WERI-Rb-1 (cell line): Measurements from ENCODE around the gene TTC23.

ENCODE experiments used
- DNase-seq: peaks from one replicate; pipeline ENCODE4 v3.0.0-alpha.2; 2020
- H3K27ac ChIP-seq: fragments of 250-450 bp; sonication (Bioruptor Pico); 2 replicates; pipeline ENCODE4 v1.5.1; 2020; ENCODE audit warnings: mild to moderate bottlenecking, moderate library complexity
- H3K27me3 ChIP-seq: fragments of 250-450 bp; sonication (Bioruptor Pico); 2 replicates; pipeline ENCODE4 v1.5.1; 2021; ENCODE audit warnings: mild to moderate bottlenecking, low read depth, moderate library complexity; ENCODE audit not compliant: insufficient read depth, severe bottlenecking
- H3K36me3 ChIP-seq: fragments of 250-450 bp; sonication (Bioruptor Pico); 2 replicates; pipeline ENCODE4 v1.5.1; 2020; ENCODE audit warnings: mild to moderate bottlenecking, moderate library complexity
- H3K4me3 ChIP-seq: 2 replicates; pipeline ENCODE4 v1.5.1; 2011; ENCODE audit warnings: low read depth, mild to moderate bottlenecking, control low read depth, low read length
- H3K9me3 ChIP-seq: fragments of 250-450 bp; sonication (Bioruptor Pico); 2 replicates; pipeline ENCODE4 v1.5.1; 2021; ENCODE audit warnings: mild to moderate bottlenecking, moderate library complexity; ENCODE audit not compliant: severe bottlenecking
- CTCF ChIP-seq: IDR thresholded peaks from 2 replicates; pipeline ENCODE4 v1.5.1; 2011; ENCODE audit warnings: low read depth, mild to moderate bottlenecking, control low read depth, inconsistent platforms, low read length

Gene TTC23

GRCh38 chr15:99273801-99274200 is 24.4 kb upstream of the TTC23 start:
- Histone ChIP-seq H3K36me3 (no peaks in the 10 kb centered on the region), H3K4me3 (no peak overlapping the region), H3K27ac (no peak overlapping the region), H3K27me3 (no peaks in the 10 kb centered on the region), H3K9me3 (no peaks in the 10 kb centered on the region)
- DNase-seq: no peak
- no peak for TF ChIP-seq CTCF

GRCh38 chr15:99268431-99268830 is 19.1 kb upstream of the TTC23 start:
- no peak for DNase-seq
- no peak for TF ChIP-seq CTCF
- Histone ChIP-seq H3K4me3 (no peak overlapping the region), H3K27me3 (no peaks in the 10 kb centered on the region), H3K36me3 (no peaks in the 10 kb centered on the region), H3K27ac (no peak overlapping the region), H3K9me3 (no peaks in the 10 kb centered on the region)

- no peak for TF ChIP-seq CTCF
- Histone ChIP-seq H3K9me3 (no peaks in the 10 kb centered on the region), H3K4me3 (no peak overlapping the region), H3K27ac (no peak overlapping the region), H3K36me3 (no peaks in the 10 kb centered on the region), H3K27me3 (no peaks in the 10 kb centered on the region)
- no peak for DNase-seq
These were observed 18.6 kb upstream of the TTC23 start for GRCh38 chr15:99267957-99268356.

GRCh38 chr15:99265541-99266070 is 16.2 kb upstream of the TTC23 start:
- no peak for TF ChIP-seq CTCF
- H3K27ac ChIP-seq: no peak overlapping the region

GRCh38 chr15:99264125-99264524 is 14.7 kb upstream of the TTC23 start:
- H3K27ac ChIP-seq: no peak overlapping the region
- H3K9me3 ChIP-seq: no peaks in the 10 kb centered on the region
- H3K27me3 ChIP-seq: no peaks in the 10 kb centered on the region
- DNase-seq: no peak
- TF ChIP-seq CTCF: no peak
- no peak overlapping the region for H3K4me3 ChIP-seq
- no peaks in the 10 kb centered on the region for H3K36me3 ChIP-seq

More at GRCh38 chr15:99265541-99266070, 16.2 kb upstream of the TTC23 start:
- no peaks in the 10 kb centered on the region for H3K9me3 ChIP-seq
- no peaks in the 10 kb centered on the region for H3K36me3 ChIP-seq
- no peak for DNase-seq
- no peaks in the 10 kb centered on the region for H3K27me3 ChIP-seq
- H3K4me3 ChIP-seq: no peak overlapping the region

- H3K27ac ChIP-seq: no peak overlapping the region
- peaks cover 8% of the 10 kb centered on the region; the same call in 1 of the 2 replicates for H3K36me3 ChIP-seq
- DNase-seq: no peak
- no peaks in the 10 kb centered on the region for H3K9me3 ChIP-seq
- no peak overlapping the region for H3K4me3 ChIP-seq
- H3K27me3 ChIP-seq: no peaks in the 10 kb centered on the region
- TF ChIP-seq CTCF: no peak
These were observed 7.8 kb upstream of the TTC23 start for GRCh38 chr15:99257107-99257750.
